ENCODE results near the gene THUMPD3.

The THUMPD3 gene

GRCh38 chr3:9362731-9363530 is at the start of gene THUMPD3:
Gene THUMPD3 (plus strand): TSS chr3:9363054. CDS start chr3:9365069, 2,015 bp downstream.
- peak; percentile 56 to 63 for DNase-seq

GRCh38 chr3:9314796-9315195 is 48.1 kb upstream of the THUMPD3 start:
- no peak for DNase-seq

- no peak for DNase-seq
Measured at GRCh38 chr3:9316881-9317361, 45.9 kb upstream of the THUMPD3 start.

GRCh38 chr3:9322780-9323179 is 40.1 kb upstream of the THUMPD3 start:
- no peak for DNase-seq

- DNase-seq: no peak
Measured at GRCh38 chr3:9324944-9325343, 37.9 kb upstream of the THUMPD3 start.

GRCh38 chr3:9327578-9327977 is 35.3 kb upstream of the THUMPD3 start:
- no peak for DNase-seq

- no peak for DNase-seq
Measured at GRCh38 chr3:9330166-9330703, 32.6 kb upstream of the THUMPD3 start.

GRCh38 chr3:9331171-9331570 is 31.7 kb upstream of the THUMPD3 start:
- no peak for DNase-seq

GRCh38 chr3:9332250-9333030 is 30.4 kb upstream of the THUMPD3 start:
- DNase-seq: no peak

GRCh38 chr3:9339761-9340471 is 22.9 kb upstream of the THUMPD3 start:
- DNase-seq: no peak

- no peak for DNase-seq
Measured at GRCh38 chr3:9340472-9340902, 22.4 kb upstream of the THUMPD3 start.

GRCh38 chr3:9342696-9343095 is 20.2 kb upstream of the THUMPD3 start:
- no peak for DNase-seq

- no peak for DNase-seq
Measured at GRCh38 chr3:9343115-9343514, 19.7 kb upstream of the THUMPD3 start.

- DNase-seq: no peak
Measured at GRCh38 chr3:9345041-9345440, 17.8 kb upstream of the THUMPD3 start.

- no peak for DNase-seq
Measured at GRCh38 chr3:9346141-9346540, 16.7 kb upstream of the THUMPD3 start.

- DNase-seq: no peak
Measured at GRCh38 chr3:9347081-9347480, 15.8 kb upstream of the THUMPD3 start.

GRCh38 chr3:9347887-9348286 is 15.0 kb upstream of the THUMPD3 start:
- DNase-seq: no peak

GRCh38 chr3:9349321-9350117 is 13.3 kb upstream of the THUMPD3 start:
- no peak for DNase-seq

- DNase-seq: no peak
Measured at GRCh38 chr3:9351709-9352126, 11.1 kb upstream of the THUMPD3 start.

GRCh38 chr3:9352917-9353752 is 9.7 kb upstream of the THUMPD3 start:
- peak; percentile 3 to 24 for DNase-seq
